Renal cortical epithelial cell (primary cell): ENCODE measurements around the gene NRXN3. TPM values are rescaled to one million over a fixed set of nuclear protein-coding genes. Genes with fewer than 3 reads are reported as not detected.

Experiments used
- DNase-seq: peaks from one replicate; pipeline ENCODE4 v3.0.0-alpha.2; 2011; ENCODE audit warnings: low read depth
- total RNA-seq: library from RNA; depleted of rRNA; stranded (reverse); fragments of >200 nt; gene quantifications from 2 replicates; pipeline ENCODE4 v1.2.3, GENCODE V29; 2014

Gene NRXN3
- total RNA-seq, 1 donor from 2014 or later = 2.9 TPM

DNA sequence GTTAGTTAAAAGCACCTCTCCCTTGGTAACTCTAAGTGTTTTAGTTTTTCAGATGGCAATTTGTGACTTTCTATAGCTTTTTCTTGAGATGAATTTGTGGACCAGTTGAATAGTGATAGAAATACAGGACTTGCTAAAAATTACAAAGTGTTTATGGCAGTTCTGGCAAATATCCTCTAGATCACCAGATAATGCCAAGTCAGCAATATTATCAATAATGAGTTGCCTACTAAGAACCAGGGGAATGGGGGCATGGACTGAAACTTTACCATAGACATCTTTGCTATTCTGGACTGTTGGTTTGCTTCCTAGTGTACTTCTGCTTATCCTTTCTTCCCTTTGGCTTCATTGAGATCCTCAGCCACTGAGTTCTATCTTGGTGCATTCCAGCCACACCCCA, 1456.9 kb downstream of the NRXN3 start:
- DNase-seq = no peak

DNA sequence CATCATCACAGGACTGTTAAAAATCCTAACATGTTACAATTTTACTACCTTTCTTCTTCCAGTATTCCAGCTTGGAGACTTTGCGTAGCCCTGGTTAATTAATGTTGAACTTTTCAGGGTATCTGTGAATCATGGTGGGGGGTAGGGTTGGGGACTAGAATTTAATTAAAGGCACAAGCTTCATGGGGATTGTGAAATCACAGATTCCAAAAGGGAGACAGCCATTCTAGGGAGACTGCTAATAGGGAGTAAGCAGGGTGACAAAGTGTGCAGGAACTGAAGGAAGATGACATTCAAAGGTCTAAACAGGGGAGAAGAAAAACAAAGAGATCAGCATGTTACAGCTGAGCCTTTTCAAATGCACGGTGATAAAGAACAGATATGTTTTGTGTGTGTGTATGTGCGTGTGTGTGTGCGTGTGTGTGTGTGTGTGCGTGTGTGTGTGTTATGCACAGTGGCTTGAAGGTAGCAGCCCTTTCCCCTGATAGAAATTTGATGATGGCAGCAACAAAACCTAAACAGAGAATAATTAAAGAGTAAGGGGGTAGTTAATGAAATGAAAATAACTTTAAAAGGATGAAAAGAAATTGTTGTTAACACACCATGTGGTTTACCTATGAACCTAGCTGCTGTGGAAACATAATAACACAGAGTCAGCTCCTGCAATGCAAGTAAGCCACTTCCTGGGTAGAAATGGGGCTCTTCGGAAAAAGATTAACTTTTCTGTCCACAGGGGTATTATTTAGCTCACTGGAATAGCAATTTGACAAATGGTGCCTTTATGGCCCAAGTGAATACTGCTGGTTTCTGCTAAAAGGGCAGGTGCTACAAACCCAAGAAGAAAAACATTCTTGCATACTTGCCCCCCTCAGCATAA, 1459.5 kb downstream of the NRXN3 start:
- DNase-seq = peak; percentile 97

DNA sequence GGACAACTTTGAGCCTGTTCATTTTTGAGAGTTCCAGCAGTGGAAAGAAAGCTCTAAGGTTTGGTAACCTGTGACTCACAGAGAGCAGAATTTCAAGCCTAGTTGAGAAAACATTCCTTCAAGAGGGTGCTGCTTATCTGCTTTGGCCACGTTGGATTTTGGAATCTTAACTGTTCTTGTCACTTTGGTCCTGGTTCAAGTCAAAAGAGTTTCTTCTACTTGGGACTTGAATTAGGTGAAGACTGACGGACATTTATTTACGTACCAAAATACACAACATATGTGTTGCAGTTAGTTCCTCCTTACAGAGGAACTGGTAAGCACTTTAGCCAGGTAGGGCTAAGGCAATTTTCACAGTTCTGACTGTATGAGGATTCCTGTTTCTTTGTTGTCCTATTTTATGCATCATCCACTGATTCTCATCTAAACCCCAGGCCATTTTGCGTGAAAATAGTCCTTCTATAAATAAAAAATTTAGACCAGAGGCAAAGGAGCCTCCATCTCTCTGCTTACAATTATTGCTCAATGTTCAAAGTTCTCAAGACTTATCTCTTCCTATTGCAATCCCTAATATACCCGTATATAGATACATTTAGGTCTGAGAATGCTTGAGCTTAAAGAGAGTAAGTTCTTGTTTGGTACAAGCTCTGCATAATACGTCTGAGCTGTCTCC, 1460.3 kb downstream of the NRXN3 start:
- DNase-seq = no peak

DNA sequence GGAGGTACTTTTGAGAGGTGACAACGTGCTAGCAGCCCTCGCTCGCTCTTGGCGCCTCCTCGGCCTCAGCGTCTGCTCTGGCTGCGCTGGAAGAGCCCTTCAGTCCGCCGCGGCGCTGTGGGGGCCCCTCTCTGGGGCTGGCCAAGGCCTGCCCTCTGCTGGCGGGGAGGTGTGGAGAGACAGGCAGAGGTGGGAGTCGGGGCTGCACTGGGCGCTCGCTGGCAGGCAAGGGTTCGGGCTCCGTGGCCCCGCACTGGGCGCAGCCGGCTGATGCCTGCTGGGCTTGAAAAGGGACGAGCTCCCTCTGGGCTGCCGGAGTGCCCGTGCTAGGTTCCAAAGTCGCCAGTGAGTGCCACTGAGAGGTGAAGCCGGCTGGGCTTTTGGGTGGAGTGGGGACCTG, 1461.1 kb downstream of the NRXN3 start:
- no peak for DNase-seq

DNA sequence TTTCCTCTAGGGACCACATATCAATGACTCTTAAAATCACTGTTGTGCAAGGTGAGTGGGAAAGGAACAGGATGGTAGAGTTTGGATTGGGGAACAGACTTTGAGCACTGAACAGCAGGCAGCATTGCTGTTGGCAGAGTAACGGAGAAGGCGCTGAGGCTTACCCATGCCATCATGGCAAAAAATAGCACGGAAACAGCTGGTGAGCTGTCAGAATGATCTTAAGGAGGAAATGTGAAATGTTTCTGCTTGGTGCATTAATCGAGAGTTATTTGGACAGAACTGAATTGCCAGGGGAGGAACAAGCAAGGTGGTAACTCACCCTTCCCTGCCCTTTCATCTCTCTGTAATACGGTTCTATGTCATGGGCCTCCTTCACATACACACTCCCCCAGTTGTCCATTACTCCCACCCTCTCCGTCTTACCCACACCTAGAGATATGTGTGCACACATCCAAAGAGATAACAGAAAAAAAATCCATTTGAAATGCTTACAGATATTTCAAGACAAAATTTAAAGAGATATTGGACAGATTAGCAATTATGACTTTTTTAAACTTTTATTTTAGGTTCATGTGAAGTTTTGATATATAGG, 1468.6 kb downstream of the NRXN3 start:
- DNase-seq = peak; percentile 24

DNA sequence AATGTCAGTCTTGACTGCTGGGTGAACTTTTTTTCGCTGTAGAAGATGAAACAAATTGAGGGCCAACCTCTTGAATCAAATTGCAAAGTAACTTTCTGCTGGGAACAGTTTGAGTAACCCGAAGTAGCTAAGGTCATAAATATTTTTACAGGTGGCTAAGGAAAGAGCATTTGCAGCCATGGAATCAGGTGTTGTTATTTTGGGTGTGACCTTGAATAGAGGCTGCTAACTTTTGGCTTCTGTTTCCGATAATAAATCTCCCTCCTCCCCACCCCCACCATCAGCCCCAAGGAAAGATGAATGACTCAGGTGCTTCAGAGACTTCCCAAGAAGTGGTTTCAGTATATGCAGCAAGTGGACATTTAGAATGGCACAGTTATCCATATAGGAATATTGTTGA, 1469.4 kb downstream of the NRXN3 start:
- DNase-seq = peak; percentile 69

DNA sequence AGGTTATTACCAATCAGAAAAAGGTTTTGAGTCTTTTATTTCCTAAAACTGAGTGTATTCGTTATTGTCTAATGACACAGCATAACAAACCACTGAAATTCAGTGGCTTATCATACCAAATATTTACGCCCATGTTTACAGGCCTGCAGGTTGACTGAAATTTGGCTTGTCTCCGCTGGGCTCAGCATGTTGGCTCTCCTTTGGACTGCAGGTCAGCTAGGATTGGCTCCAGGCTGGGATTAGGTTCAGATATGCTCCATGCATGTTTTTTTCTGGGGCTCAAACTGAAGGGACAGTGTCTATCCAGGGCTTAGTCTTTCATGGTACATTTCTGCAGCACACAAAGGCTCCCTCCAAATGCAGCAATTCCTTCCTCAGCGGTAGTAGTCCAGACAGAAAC, 1471.2 kb downstream of the NRXN3 start:
- no peak for DNase-seq

DNA sequence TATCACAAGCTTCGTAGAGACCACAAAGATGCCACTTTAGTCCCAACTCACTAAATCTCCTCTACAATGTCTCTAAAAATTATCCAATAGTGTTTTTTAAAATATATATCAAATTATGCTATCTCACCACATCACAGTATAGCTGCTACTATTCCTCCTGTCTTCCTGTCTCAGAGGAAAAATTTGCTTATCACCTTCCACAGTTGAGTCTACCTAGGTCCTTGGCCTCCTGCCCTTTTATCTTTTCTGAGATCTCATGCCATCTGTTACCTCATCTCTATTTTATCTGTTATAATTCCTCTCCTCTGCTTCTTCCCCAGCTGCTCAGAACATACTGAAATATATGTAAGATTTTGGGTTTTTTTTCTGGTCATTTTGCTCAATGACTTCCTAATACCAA, 1473.0 kb downstream of the NRXN3 start:
- no peak for DNase-seq

DNA sequence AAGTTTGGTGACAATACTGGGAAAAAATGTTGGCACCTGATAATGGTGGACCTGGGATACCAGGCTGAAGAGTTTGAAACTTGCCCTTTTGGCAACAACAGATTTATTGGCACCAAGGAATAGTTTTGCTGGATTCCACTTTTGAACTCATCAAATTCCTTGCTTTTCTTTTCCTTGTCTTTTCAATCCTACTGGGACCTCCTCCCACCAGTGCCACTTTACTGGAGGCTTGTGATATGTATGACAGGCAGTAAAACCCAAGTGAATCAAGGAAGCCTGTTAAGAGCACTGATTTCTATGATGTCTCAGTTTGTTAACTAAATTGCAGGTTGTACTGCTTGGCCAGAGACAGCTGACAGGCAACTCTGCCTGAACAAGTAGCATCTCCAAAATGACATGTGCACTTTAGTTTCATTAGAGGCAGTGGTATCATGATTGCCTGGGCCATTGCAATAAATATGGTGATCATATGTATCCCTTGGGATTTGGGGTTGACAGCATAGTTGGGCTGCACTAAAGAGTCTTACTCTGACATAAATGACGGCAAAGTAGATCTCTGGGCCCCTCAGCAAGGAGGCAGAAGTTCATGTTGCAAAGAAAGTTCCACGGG, 1475.7 kb downstream of the NRXN3 start:
- no peak for DNase-seq

DNA sequence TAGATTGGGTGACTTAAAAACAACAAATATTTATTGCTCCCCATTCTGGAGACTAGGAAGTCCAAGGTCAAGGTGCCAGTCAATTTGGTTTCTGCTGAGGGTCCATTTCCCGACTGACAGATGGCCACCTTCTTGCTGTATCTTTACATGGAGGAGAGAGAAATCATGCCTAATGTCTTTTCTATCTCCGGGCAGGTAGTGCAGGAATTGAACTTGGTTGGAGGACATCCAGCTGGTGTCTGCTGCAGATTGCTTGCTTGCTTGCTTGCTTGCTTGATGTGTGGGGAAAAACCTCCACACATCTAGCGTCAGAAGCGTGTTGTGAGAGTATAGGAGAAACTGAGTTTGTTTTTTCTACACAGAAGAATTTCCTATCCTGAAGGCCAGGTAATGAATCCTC, 1479.7 kb downstream of the NRXN3 start:
- no peak for DNase-seq

DNA sequence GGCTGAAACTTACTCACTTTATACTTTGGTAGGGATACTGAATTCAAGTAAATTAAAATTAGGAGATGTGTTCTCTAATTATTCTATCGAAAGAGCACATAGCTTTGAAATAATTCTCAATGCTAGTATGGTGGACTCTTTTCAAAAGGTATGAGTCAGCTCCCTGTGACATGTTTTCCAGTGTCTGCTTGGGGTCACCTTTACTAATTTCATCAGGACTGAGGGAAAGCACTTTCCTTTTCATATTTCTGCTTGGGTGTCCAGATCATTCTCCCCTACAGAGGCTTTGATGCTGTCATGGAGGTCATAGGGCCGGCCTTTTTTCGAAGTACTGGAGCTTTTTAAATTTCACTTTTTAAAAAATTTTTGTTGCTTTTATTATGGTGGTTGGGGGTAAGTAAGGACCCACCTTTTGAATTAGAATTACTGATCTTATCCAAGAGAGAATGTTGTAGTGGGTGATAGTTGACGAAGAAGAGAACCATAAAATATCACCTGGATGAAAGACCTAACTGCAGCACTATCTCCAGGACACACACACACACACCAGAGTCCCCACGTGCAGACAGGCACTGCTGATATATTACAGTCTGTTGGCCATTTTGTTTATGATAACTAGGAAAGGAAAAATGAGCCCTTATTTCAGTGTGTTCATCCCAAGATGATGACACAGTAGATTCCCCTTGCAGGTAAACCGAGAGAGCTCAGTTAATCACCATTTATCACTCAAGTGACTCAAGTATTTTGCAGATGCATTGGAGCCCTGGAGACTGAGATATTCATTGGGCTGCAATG, 1482.5 kb downstream of the NRXN3 start:
- no peak for DNase-seq

DNA sequence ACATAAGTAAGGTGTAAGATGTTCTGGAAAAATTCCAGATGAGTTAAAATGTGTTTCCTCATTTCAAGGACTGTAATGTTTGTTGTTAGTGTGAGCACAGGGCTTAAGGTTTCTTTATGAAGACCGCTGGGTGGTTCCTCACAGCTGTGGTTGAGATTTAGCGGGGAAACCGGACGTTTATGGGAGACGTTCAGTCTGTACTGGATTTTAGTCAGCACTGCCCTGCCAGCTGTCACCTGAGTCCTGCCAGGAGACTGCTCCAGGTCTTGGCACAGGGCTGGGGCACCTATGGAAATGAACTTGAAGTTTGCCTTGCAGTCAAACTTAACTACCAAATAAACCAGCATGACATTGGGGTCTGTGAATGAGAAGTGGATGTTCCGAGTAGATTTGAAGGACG, 1485.9 kb downstream of the NRXN3 start:
- no peak for DNase-seq

DNA sequence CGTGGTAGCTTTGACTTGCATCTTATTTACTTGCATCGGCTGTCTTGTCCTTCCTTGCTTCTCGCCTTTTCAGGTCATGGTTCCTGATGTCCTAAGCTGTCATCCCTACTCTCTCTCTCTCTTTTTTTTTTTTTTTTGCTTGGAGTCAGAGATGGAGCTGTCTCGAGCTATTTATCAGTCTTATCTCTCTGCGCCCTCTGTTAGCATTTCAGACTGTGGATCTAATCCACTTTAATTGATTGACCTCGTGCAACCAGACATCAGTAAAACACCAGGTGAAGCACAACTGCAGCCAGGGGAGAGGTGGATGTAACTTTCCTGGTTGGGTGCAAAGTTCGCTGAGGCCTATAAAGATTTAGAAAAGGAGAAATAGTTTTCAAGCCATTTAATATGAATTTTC, 1486.3 kb downstream of the NRXN3 start:
- no peak for DNase-seq

DNA sequence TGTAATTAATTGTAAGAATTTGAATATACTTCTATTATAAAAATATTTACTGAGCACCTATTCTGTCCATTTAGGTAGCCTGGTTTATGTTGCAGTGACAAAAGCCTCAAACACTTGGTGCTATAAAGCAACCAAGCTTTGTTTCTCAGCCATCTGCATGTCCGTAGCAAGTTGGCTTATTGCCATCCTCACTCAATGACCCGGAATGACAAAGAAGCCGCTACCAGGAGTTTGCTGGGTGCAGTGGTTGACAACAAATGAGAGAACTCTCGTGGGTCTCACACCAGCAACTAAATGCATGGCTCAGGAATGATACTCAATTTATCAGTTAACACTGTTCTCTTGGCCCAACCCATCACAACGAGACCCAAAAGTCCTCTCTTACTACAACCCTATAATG, 1488.0 kb downstream of the NRXN3 start:
- no peak for DNase-seq

DNA sequence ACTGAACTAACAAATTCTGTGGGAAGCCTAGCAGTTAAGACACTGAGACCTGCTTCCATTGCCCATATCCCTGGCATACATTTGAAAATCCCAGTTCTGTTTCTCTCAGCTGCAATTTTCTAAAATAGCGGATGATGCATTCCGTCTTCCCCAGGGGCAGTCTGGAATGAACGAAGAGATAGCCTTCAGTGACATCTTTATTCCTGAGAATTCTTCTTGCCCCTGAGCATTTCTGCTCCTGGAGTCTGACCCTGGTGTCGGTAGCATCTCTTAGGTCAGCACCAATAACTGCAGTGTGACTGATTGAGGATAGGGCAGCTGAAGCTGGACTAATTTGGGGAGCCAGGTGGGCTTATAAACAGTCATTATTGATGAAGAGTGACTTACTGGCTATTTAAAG, 1488.6 kb downstream of the NRXN3 start:
- no peak for DNase-seq

DNA sequence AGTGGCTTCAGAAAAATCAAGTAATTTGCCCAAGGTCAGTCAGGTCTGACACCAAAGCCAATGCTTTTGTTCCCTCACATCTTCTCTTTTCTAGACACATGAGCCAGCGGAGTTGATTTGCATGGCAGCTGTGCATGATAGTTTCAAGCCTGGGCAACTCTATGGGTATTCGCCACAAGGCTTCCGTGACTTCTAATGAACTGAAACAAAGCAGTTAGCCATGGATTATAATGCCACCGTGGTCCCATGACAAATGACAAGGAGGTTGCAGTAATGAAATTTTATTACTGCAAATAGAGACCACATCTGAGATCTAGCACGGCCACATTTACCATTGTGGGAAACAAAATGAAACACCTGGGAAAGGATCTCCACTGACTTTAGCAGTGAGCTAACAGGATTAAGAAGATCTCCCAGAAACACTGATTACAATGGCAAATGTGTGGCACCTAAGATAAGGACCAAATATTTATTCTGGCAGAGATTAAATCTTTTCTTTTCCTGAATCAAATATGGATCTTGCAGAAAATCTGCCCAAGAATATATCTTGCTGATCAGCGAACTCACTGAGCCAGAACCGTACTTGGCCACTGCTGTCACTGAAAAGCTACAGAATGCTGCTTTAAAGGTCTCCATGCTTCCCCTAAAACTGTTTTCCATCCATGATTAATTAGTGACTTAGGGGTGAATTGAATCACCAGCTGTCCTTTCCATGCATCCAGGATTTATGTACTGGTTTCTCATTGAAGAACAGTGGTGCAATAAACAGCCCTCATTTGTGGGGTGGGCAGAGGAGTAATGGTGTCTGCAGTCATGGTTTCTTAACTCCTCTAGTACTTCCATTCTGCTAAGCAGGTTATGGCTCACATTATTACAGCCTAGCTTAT, 1490.1 kb downstream of the NRXN3 start:
- DNase-seq = peak; percentile 42

DNA sequence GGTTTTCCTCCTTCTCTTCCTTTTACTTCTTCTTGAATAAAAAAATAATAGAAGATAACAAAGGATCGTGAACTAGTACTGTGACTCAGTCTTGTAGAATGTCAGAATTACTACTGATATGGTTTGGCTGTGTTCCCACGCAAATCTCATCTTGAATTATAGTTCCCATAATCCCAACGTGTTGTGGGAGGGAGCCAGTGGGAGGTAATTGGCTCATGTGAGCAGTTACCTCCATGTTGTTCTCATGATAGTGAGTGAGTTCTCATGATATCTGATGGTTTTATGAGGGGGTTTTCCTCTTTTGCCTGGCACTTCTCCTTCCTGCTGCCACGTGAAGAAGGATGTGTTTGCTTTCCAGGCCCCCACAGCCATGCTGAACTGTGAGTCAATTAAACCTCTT, 1491.6 kb downstream of the NRXN3 start:
- DNase-seq = peak; percentile 7

DNA sequence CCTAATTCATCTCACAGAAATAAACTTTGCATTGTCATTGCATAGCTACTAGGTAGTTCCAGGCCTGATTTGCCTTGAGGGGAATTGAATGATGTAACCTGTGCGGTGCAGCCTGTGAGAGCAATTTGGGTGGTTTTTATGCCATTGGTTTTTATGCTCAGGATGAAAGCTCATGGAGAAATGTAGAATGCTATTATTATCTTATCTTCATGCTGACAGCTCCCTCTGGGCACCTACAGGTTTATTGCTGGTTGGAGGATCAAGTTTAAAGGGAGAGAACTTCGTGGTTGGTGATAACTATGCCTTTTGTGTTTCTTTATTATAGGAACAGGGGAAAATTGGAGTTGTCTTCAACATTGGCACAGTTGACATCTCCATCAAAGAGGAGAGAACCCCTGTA, 1493.3 kb downstream of the NRXN3 start:
- DNase-seq = no peak

DNA sequence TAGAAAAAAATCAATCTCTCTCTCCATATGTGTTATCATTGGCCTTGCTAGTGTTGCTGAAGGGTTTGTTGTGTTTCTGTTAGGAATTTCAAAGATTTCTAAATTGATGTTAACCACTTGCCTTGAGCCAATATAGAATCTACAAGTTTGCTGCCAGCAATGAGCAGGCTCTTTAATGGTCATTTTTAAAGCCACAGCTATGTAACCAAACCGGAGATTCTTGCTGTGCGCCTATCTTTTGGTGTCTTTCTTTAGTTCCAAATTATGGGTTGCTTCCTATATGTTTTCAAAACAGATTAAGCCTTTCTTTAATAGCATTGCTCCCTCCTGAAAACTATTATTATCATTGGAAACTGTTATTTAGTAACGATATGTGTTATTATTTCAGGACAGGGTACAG, 1495.4 kb downstream of the NRXN3 start:
- no peak for DNase-seq

DNA sequence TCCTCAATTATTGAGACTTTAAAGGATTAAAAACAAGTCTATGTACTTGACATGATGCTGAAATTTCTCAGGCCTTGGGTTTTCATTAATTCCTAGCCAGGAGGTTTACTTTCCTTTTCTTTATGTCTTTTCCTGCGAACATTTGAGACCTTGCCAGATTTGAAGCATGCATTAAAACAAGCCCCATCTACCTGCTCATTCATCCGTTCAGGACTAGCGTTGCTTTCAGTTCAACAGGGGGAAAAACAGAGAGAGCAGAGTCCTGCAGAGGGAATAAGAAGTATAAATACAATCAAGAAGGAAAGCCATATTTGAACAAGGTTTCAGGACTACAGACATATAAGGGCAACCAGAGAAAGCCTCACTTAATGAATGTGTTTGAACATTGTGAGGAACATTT, 1498.8 kb downstream of the NRXN3 start:
- peak; percentile 61 for DNase-seq

DNA sequence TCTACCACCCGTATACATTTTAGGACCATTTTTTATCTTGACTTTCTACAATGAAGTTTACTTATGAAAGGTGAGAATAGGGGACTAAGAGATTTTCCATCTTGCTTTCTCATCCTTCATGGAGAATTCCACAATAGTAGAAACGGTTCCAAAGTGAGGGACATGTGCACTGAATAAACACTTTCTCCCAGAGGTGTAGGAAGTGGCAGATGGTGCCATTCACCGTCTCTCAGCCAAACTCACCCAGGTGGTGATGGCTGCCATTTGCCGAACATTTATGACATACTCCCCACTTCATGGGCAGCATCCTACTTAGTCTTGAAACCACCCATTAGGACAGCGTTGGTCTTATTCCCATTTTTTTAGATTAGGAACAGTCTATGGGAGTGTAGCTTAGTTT, 1500.6 kb downstream of the NRXN3 start:
- DNase-seq = no peak
